Activated CD8-positive, alpha-beta memory T cell treated with anti-CD3 and anti-CD28 coated beads for 24 hours (primary cell): ENCODE results near the gene PAPSS1.
A peak's percentile ranks its signal among the peaks of the same experiment; 100 is the strongest.
"Not testable (repeated sequence)": the region's sequence is repeated elsewhere in the genome, so short reads cannot be mapped to it uniquely, and the experiment has no call there.

Experiments used
- DNase-seq: peaks from one replicate; pipeline ENCODE4 v3.0.0-alpha.2; 2020

PAPSS1 gene

GRCh38 chr4:107719922-107720722 is at the start of gene PAPSS1:
Gene PAPSS1, minus strand, starts transcription at chr4:107720234. Its CDS starts 55 bp downstream, at chr4:107720179.
- DNase-seq: peak; percentile 95

- no peak for DNase-seq
Observed at GRCh38 chr4:107760281-107760947, 40.4 kb upstream of the PAPSS1 start.

- no peak for DNase-seq
Observed at GRCh38 chr4:107757864-107758476, 37.9 kb upstream of the PAPSS1 start.

GRCh38 chr4:107757283-107757682 is 37.2 kb upstream of the PAPSS1 start:
- DNase-seq: no peak

GRCh38 chr4:107755841-107756356 is 35.9 kb upstream of the PAPSS1 start:
- no peak for DNase-seq

- no peak for DNase-seq
Observed at GRCh38 chr4:107751670-107752069, 31.6 kb upstream of the PAPSS1 start.

- no peak for DNase-seq
Observed at GRCh38 chr4:107747748-107748486, 27.9 kb upstream of the PAPSS1 start.

GRCh38 chr4:107746161-107746560 is 26.1 kb upstream of the PAPSS1 start:
- DNase-seq: no peak

GRCh38 chr4:107744532-107744931 is 24.5 kb upstream of the PAPSS1 start:
- no peak for DNase-seq

GRCh38 chr4:107743532-107743931 is 23.5 kb upstream of the PAPSS1 start:
- no peak for DNase-seq

GRCh38 chr4:107742791-107743190 is 22.8 kb upstream of the PAPSS1 start:
- no peak for DNase-seq

GRCh38 chr4:107742196-107742595 is 22.2 kb upstream of the PAPSS1 start:
- DNase-seq: no peak

GRCh38 chr4:107740950-107741701 is 21.1 kb upstream of the PAPSS1 start:
- DNase-seq: no peak

GRCh38 chr4:107740381-107740780 is 20.3 kb upstream of the PAPSS1 start:
- DNase-seq: no peak

GRCh38 chr4:107737450-107737849 is 17.4 kb upstream of the PAPSS1 start:
- no peak for DNase-seq

GRCh38 chr4:107736924-107737448 is 17.0 kb upstream of the PAPSS1 start:
- peak; percentile 73 for DNase-seq

- DNase-seq: no peak
Observed at GRCh38 chr4:107736037-107736436, 16.0 kb upstream of the PAPSS1 start.

- DNase-seq: no peak
Observed at GRCh38 chr4:107734120-107734519, 14.1 kb upstream of the PAPSS1 start.

GRCh38 chr4:107733431-107733925 is 13.4 kb upstream of the PAPSS1 start:
- no peak for DNase-seq

GRCh38 chr4:107729050-107729449 is 9.0 kb upstream of the PAPSS1 start:
- DNase-seq: not testable (repeated sequence)

GRCh38 chr4:107726131-107726925 is 6.3 kb upstream of the PAPSS1 start:
- not testable (repeated sequence) for DNase-seq
